HG03060 (cell line): Measurements from ENCODE around the gene TFPT.

Source experiments
- ATAC-seq: cut with Tn5 transposase; IDR thresholded peaks from one replicate; pipeline ENCODE4 v1.9.1; 2021; ENCODE audit warnings: low read depth, moderate number of reproducible peaks; ENCODE audit not compliant: unreplicated experiment

TFPT gene

GRCh38 chr19:54149021-54149812 is 33.8 kb upstream of the TFPT start:
- no peak for ATAC-seq

GRCh38 chr19:54148158-54148557 is 32.7 kb upstream of the TFPT start:
- ATAC-seq, result no peak

GRCh38 chr19:54147676-54148075 is 32.2 kb upstream of the TFPT start:
- ATAC-seq, result no peak

- ATAC-seq, result no peak
These were observed 30.2 kb upstream of the TFPT start for GRCh38 chr19:54145541-54146158.

- no peak for ATAC-seq
These were observed 26.8 kb upstream of the TFPT start for GRCh38 chr19:54142166-54142780.

- no peak for ATAC-seq
These were observed 25.9 kb upstream of the TFPT start for GRCh38 chr19:54141356-54141755.

- no peak for ATAC-seq
These were observed 23.2 kb upstream of the TFPT start for GRCh38 chr19:54138489-54139256.

GRCh38 chr19:54137699-54138488 is 22.4 kb upstream of the TFPT start, which contains the start of gene CNOT3:
Gene CNOT3 (plus strand): TSS chr19:54137762. CDS start chr19:54142979, 5,217 bp downstream.
- no peak for ATAC-seq

- peak; percentile 73 for ATAC-seq
These were observed 21.6 kb upstream of the TFPT start for GRCh38 chr19:54136864-54137698.

GRCh38 chr19:54136086-54136863 is 20.8 kb upstream of the TFPT start:
- peak; percentile 1 for ATAC-seq

GRCh38 chr19:54133957-54134590 is 18.6 kb upstream of the TFPT start:
- ATAC-seq, result no peak

- no peak for ATAC-seq
These were observed 18.0 kb upstream of the TFPT start for GRCh38 chr19:54133312-54133956.

- no peak for ATAC-seq
These were observed 14.2 kb upstream of the TFPT start for GRCh38 chr19:54129617-54129996.

- ATAC-seq, result no peak
These were observed 13.5 kb upstream of the TFPT start for GRCh38 chr19:54128796-54129616.

- ATAC-seq, result no peak
These were observed 12.9 kb upstream of the TFPT start for GRCh38 chr19:54128441-54128725.

- no peak for ATAC-seq
These were observed 12.4 kb upstream of the TFPT start for GRCh38 chr19:54127688-54128440.
